ENCODE data around the gene DGKZ.

The DGKZ gene

DNA sequence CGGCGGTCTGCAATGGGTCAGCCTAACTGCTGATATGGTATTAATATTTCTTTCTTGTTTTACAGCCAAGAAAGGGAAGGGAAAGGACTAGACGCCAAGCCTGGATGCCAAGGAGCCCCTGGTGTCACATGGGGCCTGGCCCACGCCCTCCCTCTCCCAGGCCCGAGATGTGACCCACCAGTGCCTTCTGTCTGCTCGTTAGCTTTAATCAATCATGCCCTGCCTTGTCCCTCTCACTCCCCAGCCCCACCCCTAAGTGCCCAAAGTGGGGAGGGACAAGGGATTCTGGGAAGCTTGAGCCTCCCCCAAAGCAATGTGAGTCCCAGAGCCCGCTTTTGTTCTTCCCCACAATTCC is 36.1 kb downstream of the DGKZ start:
- no peak for DNase-seq

GRCh38 chr11:46383974-46384701 is 36.9 kb downstream of the DGKZ start:
- DNase-seq = no peak

GRCh38 chr11:46385169-46386004 is 38.1 kb downstream of the DGKZ start:
- no peak for DNase-seq

DNA sequence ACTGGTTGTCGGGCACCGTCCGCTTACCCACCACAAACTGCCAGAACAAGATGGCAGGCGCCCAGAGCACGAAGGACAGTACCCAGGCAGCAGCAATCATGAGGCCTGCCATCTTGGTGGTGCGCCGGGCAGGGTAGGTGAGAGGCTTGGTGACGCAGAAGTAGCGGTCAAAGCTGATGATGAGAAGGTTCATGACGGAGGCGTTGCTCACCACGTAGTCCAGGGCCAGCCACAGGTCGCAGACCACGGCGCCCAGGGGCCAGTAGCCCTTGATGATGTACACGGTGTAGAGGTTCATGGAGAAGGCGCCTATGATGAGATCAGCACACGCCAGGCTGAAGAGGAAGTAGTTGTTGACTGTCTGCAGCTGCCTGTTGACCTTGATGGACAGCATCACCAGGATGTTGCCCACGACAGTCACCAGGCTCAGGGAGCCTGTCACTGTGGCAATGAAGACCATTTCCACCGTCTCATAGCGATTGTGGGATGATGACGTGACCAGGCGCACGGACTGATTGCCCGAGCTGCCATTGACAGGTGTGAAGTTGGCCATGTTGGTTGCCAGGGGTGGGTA is 38.8 kb downstream of the DGKZ start:
- DNase-seq = no peak

- no peak for DNase-seq
Observed at GRCh38 chr11:46386674-46387073, 39.4 kb downstream of the DGKZ start.

GRCh38 chr11:46387456-46387855 is 40.2 kb downstream of the DGKZ start:
- DNase-seq = no peak

DNA sequence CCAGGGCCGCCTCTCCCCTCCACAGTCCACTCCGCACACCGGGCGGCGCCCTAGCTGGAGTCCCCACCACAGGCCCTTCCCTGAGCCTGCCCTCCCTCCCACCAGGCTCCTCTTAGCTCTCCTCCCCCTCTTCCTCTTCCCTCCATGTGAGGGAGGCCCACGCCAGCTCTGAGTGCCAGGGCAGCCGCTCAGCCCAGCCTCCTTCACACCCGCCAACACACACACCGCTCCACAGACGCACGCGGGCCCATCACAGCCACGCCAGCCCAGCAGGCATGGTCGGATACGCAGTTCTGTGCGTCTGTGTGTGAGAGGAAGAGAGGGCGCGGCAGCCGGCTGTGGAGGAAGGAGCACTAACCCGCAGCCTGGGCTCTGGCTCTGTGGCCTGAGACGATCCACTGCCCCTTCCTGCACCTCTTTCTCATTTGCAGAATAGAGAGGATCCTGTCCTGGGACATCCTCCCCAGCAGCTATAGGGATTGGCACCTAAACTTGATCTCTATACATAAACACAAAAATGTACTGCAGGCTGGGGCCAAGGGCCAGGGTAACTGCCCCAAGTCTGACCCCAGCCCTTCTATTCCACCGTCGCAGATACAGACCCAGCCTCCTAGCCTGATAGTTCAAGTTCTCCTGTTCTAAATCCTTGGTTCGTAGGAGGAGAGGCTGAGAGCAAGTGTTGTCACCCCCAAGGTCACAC is 40.8 kb downstream of the DGKZ start:
- no peak for DNase-seq

GRCh38 chr11:46388619-46389449 is 41.6 kb downstream of the DGKZ start:
- no peak for DNase-seq

GRCh38 chr11:46389450-46390330 is 42.4 kb downstream of the DGKZ start:
- peak; percentile 42 for DNase-seq

DNA sequence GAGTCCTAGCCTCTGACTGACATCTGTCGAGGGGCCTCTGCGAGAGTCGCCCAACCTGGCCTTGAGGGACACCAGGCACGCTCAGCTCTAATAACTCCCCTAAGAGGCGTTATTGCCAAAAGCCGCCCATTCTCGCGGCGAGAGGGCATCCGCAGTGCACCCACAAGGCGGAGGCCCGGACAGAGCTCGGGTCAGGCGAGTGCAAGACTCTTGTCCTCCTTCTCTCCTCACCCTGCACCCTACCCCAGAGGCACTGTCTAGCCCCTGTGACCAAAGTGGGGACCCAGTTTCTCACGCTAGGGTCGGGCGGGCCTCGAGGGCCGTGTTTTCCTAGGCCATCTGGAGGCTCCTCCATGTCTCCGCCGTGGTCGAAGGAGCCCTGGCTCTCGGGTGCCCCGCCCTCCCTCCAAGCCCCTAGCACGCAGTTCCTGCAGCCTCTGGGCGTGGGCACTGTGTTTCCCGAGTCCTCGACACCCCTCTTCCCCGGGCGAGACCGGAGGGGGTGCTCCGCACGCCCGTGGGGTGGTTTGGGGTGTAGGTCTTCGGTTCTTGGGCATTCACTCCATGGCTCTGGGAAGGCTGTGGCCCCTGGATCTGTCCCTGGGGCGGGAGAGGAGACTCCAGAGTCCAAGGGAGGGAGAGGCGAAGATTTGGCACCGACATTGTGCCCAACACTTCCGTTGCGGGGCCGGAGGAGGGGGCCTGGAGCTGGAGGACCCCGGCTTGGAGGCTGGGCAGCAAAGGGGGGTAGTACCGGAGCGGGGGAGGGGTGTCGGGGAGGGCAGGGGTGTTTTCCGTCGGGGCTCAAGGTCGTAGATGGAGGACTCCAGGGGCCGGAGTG is 43.3 kb downstream of the DGKZ start:
- DNase-seq = no peak

DNA sequence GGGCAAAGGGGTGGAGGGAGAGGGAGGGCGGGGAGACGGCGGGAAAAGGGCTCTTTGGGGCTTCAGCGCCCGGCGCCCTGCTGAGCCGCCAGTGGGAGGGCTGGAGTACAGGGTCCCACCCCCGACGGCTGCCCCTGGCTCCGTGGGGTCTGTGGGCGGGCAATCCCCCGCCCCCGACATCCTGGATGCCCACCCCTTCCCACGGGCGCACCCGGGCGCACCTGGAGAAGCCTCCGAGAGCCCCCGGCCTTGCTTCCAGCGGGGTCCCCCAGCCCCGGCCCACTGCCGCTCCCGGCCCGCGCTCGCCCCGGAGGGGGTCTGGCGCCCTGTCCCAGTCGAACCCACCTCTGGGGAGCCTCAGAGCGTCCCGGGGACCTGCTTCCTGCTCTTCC is 43.9 kb downstream of the DGKZ start:
- no peak for DNase-seq

DNA sequence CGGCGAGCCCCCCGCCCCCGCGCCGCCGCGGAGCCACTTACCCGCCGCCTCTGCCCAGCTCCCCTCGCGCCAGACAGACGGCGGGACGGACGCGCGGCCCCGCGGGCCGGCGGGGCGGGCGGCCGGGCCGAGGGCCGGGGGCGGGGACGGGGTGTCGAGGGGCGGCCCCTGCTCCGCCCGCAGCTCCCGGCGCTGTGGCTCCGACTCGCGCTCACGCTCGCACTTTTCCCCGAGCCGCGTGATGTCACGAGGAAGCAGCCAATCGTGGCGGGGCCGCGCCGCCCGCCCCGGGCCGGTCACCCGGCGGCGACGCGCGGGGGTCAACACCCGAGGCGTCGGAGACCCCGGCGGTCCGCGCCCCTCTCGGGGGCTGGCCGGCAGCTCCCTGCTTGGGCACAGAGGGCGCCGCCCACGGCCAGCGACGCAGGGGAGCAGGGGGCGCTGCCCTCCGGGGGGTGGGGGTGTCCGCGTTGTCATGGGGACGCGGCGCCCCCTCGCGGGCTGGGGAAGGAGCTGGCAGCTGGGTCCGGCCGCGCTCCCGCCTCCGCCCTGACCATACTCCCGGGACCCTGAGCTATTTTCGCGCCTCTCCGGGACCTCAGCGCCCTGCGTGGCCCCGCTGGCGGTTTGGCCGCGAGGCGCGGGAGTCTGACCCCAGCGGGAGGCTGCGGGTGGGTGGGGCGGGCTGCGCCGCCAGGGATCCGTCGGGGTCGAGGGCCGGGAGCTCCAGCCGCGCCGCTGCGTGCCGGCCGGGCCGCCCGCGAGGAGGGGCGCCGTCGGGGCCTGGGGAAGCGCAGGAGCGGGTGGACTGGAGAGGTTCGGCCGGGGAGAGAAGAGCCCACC is 44.5 kb downstream of the DGKZ start, which contains the start of gene CHRM4:
CHRM4 (minus strand) TSS at position 199 of the 843 bp plus-strand sequence. CDS start 5,219 bp downstream, outside the sequence.
- no peak for DNase-seq

- peak; percentile 79 for DNase-seq
Observed at GRCh38 chr11:46392421-46393230, 45.4 kb downstream of the DGKZ start.

GRCh38 chr11:46393231-46393616 is 46.0 kb downstream of the DGKZ start:
- DNase-seq = no peak

DNA sequence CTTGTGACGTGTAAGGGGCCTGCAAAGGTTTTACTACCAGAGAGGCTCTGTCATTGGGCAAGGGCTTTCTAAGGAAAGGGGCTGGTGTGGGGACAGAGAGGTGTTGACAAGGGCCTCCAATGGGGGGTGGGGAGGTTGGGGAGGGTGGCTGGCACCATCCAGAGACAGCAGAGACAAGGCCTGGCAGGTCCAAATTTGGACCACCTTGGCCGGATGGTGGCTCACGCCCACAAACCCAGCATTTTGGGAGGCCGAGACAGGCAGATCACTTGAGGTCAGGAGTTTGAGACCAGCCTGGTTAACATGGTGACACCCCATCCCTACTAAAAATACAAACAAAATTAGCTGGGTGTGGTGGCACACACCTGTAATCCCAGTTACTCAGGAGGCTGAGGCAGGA is 46.5 kb downstream of the DGKZ start:
- DNase-seq = no peak

DNA sequence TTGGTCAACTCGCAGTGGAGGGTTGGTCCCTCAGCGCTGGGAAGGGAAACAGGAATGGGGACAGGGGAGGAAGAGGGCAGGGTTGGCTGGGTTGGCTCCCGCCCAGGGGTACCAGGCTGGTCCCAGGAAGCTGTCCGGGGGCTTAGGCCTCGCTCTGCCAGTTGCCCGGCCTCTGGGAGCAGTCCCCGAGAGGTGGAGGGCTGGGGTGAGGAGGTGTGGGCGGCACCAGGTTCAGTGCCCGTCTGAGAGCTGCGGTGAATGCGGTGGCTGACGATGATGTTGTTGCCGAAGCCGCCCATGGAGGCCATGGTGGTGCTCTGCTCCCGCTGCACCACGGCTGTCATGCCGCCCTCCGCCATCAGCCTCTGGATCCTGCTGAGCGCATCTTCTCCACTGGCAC is 50.3 kb downstream of the DGKZ start:
- no peak for DNase-seq

DNA sequence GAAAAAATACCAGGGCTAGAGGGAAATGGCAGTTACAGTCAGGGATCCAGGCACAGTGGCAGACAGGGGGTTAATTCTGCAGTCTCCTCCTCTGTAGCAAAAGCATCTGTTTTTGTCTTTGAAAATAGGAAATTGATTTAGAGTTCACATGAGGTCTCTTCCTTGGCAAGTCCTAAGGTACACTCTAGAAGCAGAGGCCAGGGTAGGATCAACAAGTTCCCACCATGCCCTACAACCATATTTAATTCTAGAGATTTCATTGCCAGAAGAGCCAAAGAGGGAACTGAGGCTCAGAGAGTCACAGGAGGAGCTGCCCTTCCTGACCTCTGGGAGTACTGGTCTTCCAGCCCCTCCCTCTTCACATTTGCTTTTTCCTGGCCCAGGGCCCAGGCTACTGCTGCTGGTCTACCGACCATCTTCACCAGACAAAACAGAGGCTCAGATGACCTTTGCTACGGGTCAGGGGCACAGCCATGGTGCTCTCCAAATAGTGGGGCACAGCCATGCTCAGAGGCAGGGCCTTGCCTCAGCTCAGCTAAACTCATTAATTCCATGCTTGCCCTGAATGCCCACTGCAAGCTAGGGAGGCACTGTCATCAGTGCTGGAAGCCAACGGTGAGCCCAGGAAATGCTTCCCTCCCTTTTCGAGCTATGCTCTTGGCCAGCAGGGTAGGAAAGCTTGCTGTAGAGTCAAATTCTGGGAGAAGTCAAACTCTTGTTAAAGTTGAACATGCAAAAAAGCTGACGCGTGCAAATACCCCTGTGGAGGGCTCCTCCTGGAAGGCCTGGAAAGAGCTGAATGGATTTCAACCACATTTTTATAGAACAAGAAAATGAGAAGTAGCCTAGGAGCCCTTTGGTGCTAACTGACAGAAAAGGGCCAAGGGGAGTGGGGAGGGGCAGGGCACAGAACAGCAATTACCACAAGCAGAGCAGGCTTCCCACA is 56.0 kb downstream of the DGKZ start:
- DNase-seq = no peak

Measured in CD4-positive, alpha-beta T cell treated with Interleukin-10 for 1 hour (primary cell).